ENCODE measurements around the gene FAM76B.

The FAM76B gene

DNA sequence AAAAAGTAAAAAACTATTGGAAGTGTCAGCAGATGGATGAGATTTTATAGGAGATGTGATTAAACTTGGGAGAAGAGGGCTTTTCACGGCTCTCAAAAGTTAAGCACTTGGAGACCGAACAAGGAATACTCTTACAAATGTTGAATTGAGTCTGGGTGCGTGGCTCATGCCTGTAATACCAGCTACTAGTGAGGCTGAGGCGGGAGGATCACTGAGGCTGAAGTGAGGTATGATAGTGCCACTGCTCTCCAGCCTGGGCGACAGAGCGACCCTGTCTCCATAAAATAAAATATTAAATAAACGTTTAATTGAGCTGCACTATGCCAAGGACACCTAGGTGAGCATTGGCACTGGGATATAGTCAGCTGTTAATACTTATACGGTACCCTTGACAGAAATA lies 2.6 kb upstream of the FAM76B start:
- DNase-seq (ENCODE audit: low read depth) = no peak

DNA sequence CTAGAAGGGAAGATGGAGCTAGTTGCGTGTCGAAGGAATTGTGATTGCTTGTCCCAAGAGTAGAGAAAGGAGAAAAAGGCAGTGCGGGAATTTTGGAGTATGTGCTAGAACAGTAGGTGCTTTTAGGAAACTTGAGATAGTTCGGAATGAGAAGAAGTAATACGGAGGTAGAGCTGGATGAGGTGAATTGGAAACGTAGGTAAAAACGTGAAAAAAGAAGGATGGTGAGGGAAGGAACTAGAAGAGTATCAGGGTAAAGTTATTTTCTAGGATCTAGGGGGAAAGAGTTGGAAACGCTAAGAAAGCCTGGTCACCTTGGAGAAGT lies 2.1 kb upstream of the FAM76B start:
- no peak for DNase-seq (ENCODE audit: low read depth)

DNA sequence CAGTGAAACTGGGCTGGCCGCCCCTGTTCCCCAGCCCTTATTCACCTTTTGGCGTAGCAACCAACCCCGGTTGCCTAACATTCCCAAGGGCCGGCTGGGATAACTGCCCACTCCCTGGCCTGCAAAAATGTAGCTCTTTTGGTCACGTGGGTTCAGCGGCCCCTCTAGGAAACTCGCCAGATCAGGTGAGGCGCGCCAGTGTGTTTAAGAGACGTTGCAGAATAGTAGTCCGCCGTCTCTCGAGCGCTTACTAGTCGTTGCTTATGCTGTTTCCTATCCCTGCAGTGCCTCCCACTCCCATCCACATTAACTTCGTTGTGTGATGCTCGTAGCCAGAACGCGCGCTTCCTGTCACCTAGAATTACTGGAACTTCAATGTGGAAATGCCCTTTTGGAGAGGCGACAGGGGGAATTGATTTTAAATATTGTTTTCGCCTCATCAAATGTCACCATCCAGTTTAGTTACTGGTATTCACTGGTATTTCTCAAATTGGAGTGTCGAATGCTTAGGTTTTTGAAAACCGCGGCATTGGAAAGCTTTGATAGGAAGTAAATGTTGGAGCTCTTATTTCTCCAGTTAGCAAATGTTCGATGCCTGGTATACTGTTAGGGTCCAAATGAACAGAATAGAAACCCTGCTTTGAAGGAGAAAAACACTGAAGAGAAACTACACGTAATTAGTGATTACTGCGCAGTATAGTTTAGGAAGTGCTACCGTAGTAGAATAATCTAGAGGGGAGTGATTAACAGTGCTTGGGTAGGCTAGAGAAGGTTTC lies 1.5 kb upstream of the FAM76B start:
- DNase-seq (ENCODE audit: low read depth) = no peak

GRCh38 chr11:95790123-95790932 lies 746 bp upstream of the FAM76B start, which contains the start of gene CEP57:
Gene CEP57 (plus strand): TSS chr11:95790498. CDS start chr11:95790699, 201 bp downstream.
- DNase-seq (ENCODE audit: low read depth) = peak; percentile 93

- no peak for DNase-seq (ENCODE audit: low read depth)
These were observed 569 bp downstream of the FAM76B start for GRCh38 chr11:95788921-95789505.

- DNase-seq (ENCODE audit: low read depth) = no peak
These were observed 9.0 kb downstream of the FAM76B start for GRCh38 chr11:95780544-95780943.

GRCh38 chr11:95778699-95779098 lies 10.9 kb downstream of the FAM76B start:
- no peak for DNase-seq (ENCODE audit: low read depth)

- DNase-seq (ENCODE audit: low read depth) = no peak
These were observed 12.7 kb downstream of the FAM76B start for GRCh38 chr11:95776859-95777258.

DNA sequence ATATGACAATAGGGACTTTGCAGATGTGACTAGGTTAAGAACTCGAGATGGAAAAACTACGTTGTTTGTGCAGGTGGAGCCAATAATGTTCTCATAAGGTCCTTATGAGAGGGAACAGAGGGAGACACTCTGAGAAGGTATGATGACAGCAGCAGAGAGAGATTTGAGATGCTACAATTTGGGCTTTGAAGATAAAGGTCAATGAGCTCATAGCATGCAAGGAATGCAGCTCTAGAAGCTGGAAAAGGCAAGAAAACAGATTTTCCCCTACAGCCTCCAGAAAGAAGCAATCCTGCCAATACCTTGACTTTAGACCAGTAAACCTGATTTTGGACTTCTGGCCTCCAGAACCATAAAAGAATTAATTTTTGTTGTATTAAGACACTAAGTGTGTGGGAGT lies 21.1 kb downstream of the FAM76B start:
- DNase-seq (ENCODE audit: low read depth) = no peak

DNA sequence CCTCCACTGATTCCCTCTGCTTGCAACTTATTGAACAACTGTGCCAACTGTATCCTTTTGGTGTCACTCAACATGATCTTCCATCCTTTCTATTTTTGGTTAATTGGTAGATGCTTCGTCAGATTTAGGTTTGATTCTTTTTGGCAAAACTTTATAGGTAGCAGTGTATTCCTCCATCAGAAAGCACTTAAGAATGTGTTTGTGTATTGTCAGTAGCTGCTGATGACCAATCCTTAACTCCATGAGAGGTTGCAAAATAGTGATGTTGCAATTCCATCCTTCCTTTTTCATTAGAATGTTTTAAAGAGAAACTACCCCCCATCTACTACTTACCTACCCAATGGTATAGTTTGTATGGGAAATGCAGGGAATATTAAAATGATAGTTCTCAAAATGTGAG lies 22.1 kb downstream of the FAM76B start:
- peak; percentile 37 for DNase-seq (ENCODE audit: low read depth)

DNA sequence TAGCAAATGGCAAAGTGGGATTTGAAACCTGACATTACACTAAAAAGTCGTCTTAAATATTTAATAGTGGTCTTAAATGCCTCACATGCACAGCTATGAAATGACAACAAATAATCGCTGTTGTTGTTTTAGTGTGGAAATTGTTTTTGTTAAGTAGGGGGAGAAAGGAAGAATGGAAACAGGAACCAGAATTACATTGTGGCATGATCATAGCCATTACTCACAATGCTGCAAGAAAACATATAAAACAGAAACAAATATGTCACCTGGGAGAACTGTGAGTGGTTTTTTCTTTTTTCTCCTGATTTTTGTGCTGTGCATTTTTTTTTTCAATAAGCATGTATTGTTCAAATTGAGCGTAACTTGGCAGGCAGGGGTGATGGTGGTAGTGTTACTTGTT lies 22.9 kb downstream of the FAM76B start:
- no peak for DNase-seq (ENCODE audit: low read depth)

GRCh38 chr11:95764267-95764898 lies 25.2 kb downstream of the FAM76B start:
- DNase-seq (ENCODE audit: low read depth) = peak; percentile 14

DNA sequence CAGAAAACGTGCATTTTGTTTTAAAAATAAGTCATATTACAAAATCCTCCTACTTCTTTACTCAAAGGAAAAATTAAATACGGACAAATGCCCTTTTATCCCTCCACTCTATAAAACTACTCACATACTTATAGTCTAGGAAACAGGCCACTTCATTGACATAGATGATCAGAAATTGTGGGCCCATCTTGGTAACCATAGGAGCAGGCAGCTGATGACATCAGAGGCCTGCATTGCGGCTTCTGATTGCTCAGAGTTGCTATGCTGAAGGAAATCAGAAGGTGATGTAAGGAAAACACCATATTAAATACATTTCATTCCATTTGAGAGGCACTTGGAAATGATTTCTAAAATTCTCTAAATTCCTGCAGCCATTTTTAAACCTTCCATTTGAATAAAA lies 27.0 kb downstream of the FAM76B start:
- DNase-seq (ENCODE audit: low read depth) = no peak

DNA sequence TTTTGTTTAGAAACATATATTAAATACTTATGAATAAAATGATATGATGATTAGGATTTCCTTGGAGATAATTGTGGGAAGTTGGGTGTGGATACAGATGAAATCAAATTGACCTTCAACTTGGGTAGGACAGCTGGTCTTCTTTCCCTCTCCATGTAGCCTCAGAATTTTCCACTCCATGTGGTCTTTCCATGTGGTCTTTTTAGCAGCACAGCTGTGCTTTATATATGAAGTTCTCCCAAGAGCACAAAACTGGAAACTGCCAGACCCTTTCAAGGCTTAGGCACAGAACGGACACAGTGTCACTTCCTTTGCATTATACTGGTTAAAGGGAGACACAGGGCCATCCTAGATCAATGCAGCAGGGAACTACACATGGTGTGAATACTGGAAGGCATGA lies 28.6 kb downstream of the FAM76B start:
- DNase-seq (ENCODE audit: low read depth) = no peak

DNA sequence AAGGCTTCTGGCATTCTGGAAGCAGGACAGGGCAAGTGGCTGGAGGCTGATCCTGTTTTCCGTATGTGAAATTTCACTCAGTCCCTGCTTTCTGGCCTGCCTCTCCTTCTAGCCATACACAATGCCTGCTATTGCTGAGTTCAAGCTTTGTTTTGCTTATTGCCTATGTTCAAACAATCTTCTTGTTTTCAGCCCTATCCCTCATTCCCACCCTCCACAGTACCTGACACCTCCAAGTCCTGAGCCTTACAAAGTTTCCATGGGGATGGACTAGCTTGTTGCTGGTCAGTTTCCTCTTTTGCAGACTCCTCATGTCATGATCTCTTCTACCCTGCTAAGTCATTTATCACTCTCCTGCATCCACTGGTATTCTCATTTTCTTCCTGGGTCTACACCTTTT lies 38.1 kb downstream of the FAM76B start:
- DNase-seq (ENCODE audit: low read depth) = no peak

DNA sequence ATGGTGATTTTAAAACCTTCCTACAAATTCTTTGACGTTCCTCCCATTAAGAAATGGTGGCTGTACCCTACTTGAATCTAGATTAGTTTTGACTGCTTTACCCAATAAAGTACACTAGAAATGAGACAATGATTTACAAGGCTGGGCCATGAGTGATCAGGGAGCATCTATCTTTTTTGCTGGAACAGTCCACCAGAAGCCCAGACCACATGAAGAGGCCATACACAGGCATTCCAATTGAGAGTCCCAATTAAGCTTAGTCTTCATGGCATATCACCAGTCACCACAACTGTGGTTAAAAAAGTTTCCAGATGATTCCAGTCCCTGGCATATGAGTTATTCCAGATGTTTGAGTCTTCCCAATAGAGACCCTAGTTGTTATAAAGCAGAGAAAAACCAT lies 39.5 kb downstream of the FAM76B start:
- no peak for DNase-seq (ENCODE audit: low read depth)

DNA sequence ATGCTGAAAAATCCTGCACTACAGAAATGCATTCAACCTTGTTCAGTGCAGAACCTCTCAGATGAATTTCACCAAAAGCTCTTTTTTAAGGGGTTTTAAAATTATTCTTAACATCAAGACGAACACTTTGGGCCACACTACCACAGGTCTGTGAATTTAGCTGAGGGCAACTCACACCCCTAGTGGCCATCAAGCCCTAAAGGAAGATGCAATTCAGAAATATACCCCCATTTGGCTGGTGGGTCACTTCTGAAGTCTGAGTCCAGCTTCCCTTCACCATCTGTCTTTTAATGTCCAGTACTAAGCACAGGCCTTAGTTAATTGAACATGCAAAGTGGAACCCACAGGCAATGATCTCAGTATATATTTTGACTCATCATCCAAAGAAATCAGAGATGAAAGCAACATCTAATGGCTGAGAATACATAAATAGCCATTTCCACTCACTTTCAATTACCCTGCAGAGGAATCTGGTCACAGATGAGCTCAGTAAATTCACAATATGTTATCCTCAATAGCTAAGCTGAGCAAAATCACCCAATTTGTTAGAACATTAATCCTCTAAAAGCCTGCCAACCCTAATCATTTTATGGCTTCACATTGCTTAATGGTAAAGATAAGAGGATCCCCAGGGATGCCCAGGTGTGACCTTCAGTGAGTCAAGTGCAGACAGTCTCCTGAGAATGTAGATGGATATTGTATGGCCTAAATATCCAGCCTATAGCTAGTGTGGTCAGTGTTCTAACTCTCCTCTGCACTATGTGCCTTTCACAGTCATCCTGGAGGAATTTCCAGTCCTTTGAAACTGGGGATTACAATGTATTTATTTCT lies 50.3 kb downstream of the FAM76B start:
- no peak for DNase-seq (ENCODE audit: low read depth)

GRCh38 chr11:95736809-95737208 lies 52.8 kb downstream of the FAM76B start:
- DNase-seq (ENCODE audit: low read depth) = no peak

DNA sequence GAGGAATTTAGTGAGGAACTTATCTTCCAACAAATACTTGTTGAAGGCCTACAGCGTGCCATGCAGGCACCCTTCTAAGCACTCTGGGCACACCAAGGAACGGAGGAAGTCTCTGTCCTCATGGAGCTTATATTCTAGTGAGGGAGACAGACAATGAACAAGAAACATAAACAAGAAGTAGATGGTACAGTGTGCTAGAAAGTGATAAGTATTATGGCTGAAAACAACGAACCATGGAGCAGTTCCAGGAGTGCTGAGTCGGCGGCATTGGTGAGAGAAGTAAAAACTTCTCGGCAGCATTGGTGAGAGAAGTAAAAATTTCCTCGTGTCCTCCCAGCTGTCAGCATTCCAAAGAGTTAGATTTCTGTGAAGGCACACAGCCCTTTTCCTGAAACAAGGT lies 53.2 kb downstream of the FAM76B start:
- no peak for DNase-seq (ENCODE audit: low read depth)

DNA sequence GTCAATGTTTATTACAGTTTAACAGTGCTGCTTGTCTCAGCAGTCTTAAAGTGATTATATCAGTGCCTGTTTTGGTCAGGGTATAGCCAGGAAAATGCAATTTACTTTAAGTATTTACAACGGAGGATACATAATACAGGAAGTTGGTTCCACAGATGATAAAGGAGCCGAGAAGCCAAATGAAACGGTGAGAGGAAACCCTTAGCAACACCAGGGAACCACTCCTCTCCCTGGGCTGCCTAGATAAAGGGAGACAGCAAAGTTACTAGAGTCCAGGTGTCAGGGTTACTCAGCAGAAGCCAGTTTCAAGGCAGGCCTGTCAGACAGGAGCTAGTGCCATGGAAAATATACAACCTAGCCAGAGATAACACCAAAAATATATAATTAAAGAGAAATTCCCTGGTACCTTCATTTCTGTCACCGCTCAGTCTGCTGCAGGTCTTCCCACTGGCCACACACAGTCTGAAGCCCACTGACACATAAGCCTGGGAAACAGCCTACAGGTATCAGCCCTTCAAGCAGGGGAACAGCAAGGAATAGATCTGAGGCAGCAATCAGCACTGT lies 55.5 kb downstream of the FAM76B start:
- DNase-seq (ENCODE audit: low read depth) = no peak

GRCh38 chr11:95732930-95733602 lies 56.5 kb downstream of the FAM76B start:
- no peak for DNase-seq (ENCODE audit: low read depth)

All from GM04503 (cell line).